Astrocyte (in vitro differentiated cells and primary cell): ENCODE measurements around the gene S100A7. TPM values are rescaled to one million over a fixed set of nuclear protein-coding genes. Genes with fewer than 3 reads are reported as not detected.

Experiments
- DNase-seq: peaks from one replicate; pipeline ENCODE4 v3.0.0-alpha.2; 2010; ENCODE audit warnings: low read depth
- FAIRE-seq: peaks from 2 replicates; lab custom pipeline; 2011; peaks lifted over from hg19 to GRCh38; lab: Jason Lieb, UNC
- H2AFZ ChIP-seq: 2 replicates; pipeline ENCODE4 v1.6.0; 2012; ENCODE audit warnings: low read depth, low read length, inconsistent platforms
- H3K27ac ChIP-seq: 2 replicates; pipeline ENCODE4 v1.5.1; 2011; ENCODE audit warnings: low read depth, low read length, inconsistent platforms
- H3K27me3 ChIP-seq: 2 replicates; pipeline ENCODE4 v1.6.0; 2011; ENCODE audit warnings: low read length, inconsistent platforms; ENCODE audit not compliant: insufficient read depth
- H3K36me3 ChIP-seq: 2 replicates; pipeline ENCODE4 v1.5.1; 2011; ENCODE audit warnings: low read length, inconsistent platforms; ENCODE audit not compliant: insufficient read depth
- H3K4me1 ChIP-seq: 2 replicates; pipeline ENCODE4 v1.5.1; 2011; ENCODE audit warnings: low read length, inconsistent platforms; ENCODE audit not compliant: insufficient read depth
- H3K4me2 ChIP-seq: 2 replicates; pipeline ENCODE4 v1.6.0; 2012; ENCODE audit warnings: low read length, inconsistent platforms
- H3K4me3 ChIP-seq: 2 replicates; pipeline ENCODE4 v1.5.1; 2011; ENCODE audit warnings: low read depth, mild to moderate bottlenecking, low read length, inconsistent platforms; ENCODE audit not compliant: insufficient read depth
- H3K79me2 ChIP-seq: 2 replicates; pipeline ENCODE4 v1.6.0; 2012; ENCODE audit warnings: mild to moderate bottlenecking, low read length, inconsistent platforms; ENCODE audit not compliant: insufficient read depth
- H3K9ac ChIP-seq: 2 replicates; pipeline ENCODE4 v1.6.0; 2012; ENCODE audit warnings: mild to moderate bottlenecking, low read length, inconsistent platforms
- H3K9me3 ChIP-seq: 2 replicates; pipeline ENCODE4 v1.5.1; 2012; ENCODE audit warnings: low read depth, mild to moderate bottlenecking, low read length, inconsistent platforms; ENCODE audit not compliant: insufficient read depth
- H4K20me1 ChIP-seq: 2 replicates; pipeline ENCODE4 v1.6.0; 2012; ENCODE audit warnings: low read length, inconsistent platforms; ENCODE audit not compliant: insufficient read depth
- H3K27ac Mint-ChIP-seq: one replicate; pipeline ENCODE4 v1.8.0; 2021; ENCODE audit warnings: mild to moderate bottlenecking, mixed read lengths; ENCODE audit not compliant: unreplicated experiment
- H3K27me3 Mint-ChIP-seq: one replicate; pipeline ENCODE4 v1.8.0; 2021; ENCODE audit warnings: low read depth, mixed read lengths; ENCODE audit not compliant: unreplicated experiment
- H3K36me3 Mint-ChIP-seq: one replicate; pipeline ENCODE4 v1.8.0; 2021; ENCODE audit warnings: low read depth, mixed read lengths; ENCODE audit not compliant: unreplicated experiment
- H3K4me1 Mint-ChIP-seq: one replicate; pipeline ENCODE4 v1.8.0; 2021; ENCODE audit warnings: low read depth, mixed read lengths; ENCODE audit not compliant: unreplicated experiment
- H3K4me3 Mint-ChIP-seq: one replicate; pipeline ENCODE4 v1.8.0; 2021; ENCODE audit warnings: mild to moderate bottlenecking, moderate library complexity, mixed read lengths; ENCODE audit not compliant: unreplicated experiment
- H3K9me3 Mint-ChIP-seq: one replicate; pipeline ENCODE4 v1.8.0; 2021; ENCODE audit warnings: mild to moderate bottlenecking, mixed read lengths; ENCODE audit not compliant: unreplicated experiment
- CTCF ChIP-seq: IDR thresholded peaks from 2 replicates; pipeline ENCODE4 v1.5.1; 2011; ENCODE audit warnings: low read depth, mild to moderate bottlenecking, inconsistent platforms, low read length, moderate library complexity; ENCODE audit not compliant: insufficient read depth
- EZH2 ChIP-seq: IDR thresholded peaks from 2 replicates; pipeline ENCODE4 v1.6.1; 2012; ENCODE audit warnings: mild to moderate bottlenecking, low read length, inconsistent platforms; ENCODE audit not compliant: insufficient read depth
- total RNA-seq: library from RNA; stranded (reverse); gene quantifications from 2 replicates; pipeline ENCODE4 v1.2.1, GENCODE V29; 2021

The S100A7 gene
- total RNA-seq, 1 donor from 2014 or later, result not detected

- DNase-seq (no peak), FAIRE-seq (no peak)
- H3K27me3 ChIP-seq, result no peaks in the 10 kb centered on the region
- no peak for TF ChIP-seq CTCF
- no peak for TF ChIP-seq EZH2
- no peak overlapping the region for H3K4me3 ChIP-seq
- H3K4me2 ChIP-seq, result no peak overlapping the region
- H3K9me3 Mint-ChIP-seq, result peaks cover 1% of the 10 kb centered on the region
- no peak overlapping the region for H2AFZ ChIP-seq
- no peaks in the 10 kb centered on the region for H3K4me1 ChIP-seq
- H4K20me1 ChIP-seq, result no peaks in the 10 kb centered on the region
- no peaks in the 10 kb centered on the region for H3K36me3 Mint-ChIP-seq
- H3K79me2 ChIP-seq, result no peaks in the 10 kb centered on the region
- no peaks in the 10 kb centered on the region for H3K36me3 ChIP-seq
- no peak overlapping the region for H3K27ac ChIP-seq
- H3K9ac ChIP-seq, result no peak overlapping the region
- no peak overlapping the region for H3K4me3 Mint-ChIP-seq
- H3K27ac Mint-ChIP-seq, result no peak overlapping the region
- peaks cover 54% of the 10 kb centered on the region for H3K27me3 Mint-ChIP-seq
- no peaks in the 10 kb centered on the region for H3K4me1 Mint-ChIP-seq
- no peaks in the 10 kb centered on the region for H3K9me3 ChIP-seq
These were observed 27.4 kb downstream of the S100A7 start for GRCh38 chr1:153432874-153433681.

GRCh38 chr1:153431928-153432327 is 28.5 kb downstream of the S100A7 start:
- no peak for FAIRE-seq
- Histone ChIP-seq H3K79me2 (no peaks in the 10 kb centered on the region), H3K9ac (no peak overlapping the region), H3K9me3 (no peaks in the 10 kb centered on the region), H2AFZ (no peak overlapping the region), H3K27me3 (no peaks in the 10 kb centered on the region), H3K4me2 (no peak overlapping the region), H3K27ac (no peak overlapping the region), H3K36me3 (no peaks in the 10 kb centered on the region), H3K4me3 (no peak overlapping the region), H4K20me1 (no peaks in the 10 kb centered on the region), H3K4me1 (no peaks in the 10 kb centered on the region)
- H3K9me3 Mint-ChIP-seq, result peaks cover 1% of the 10 kb centered on the region
- no peaks in the 10 kb centered on the region for H3K4me1 Mint-ChIP-seq
- no peak for DNase-seq
- no peak overlapping the region for H3K4me3 Mint-ChIP-seq
- TF ChIP-seq CTCF, result no peak
- TF ChIP-seq EZH2, result no peak
- no peak overlapping the region for H3K27ac Mint-ChIP-seq
- no peaks in the 10 kb centered on the region for H3K36me3 Mint-ChIP-seq
- peaks cover 62% of the 10 kb centered on the region for H3K27me3 Mint-ChIP-seq

GRCh38 chr1:153431427-153431826 is 29.0 kb downstream of the S100A7 start:
- no peaks in the 10 kb centered on the region for H3K4me1 Mint-ChIP-seq
- peaks cover 1% of the 10 kb centered on the region for H3K9me3 Mint-ChIP-seq
- TF ChIP-seq CTCF (no peak), EZH2 (no peak)
- H3K36me3 Mint-ChIP-seq, result no peaks in the 10 kb centered on the region
- Histone ChIP-seq H4K20me1 (no peaks in the 10 kb centered on the region), H3K9me3 (no peaks in the 10 kb centered on the region), H3K4me3 (no peak overlapping the region), H3K79me2 (no peaks in the 10 kb centered on the region), H3K27ac (no peak overlapping the region), H2AFZ (no peak overlapping the region), H3K4me1 (no peaks in the 10 kb centered on the region), H3K27me3 (no peaks in the 10 kb centered on the region), H3K4me2 (no peak overlapping the region), H3K9ac (no peak overlapping the region), H3K36me3 (no peaks in the 10 kb centered on the region)
- FAIRE-seq (no peak), DNase-seq (no peak)
- H3K4me3 Mint-ChIP-seq, result no peak overlapping the region
- H3K27ac Mint-ChIP-seq, result no peak overlapping the region
- H3K27me3 Mint-ChIP-seq, result peaks cover 63% of the 10 kb centered on the region
